Smooth muscle cell (in vitro differentiated cells): ENCODE results near the gene ANKRD30B. TPM values are rescaled to one million over a fixed set of nuclear protein-coding genes. Genes with fewer than 3 reads are reported as not detected.

Source experiments
- DNase-seq: peaks from one replicate; lab custom pipeline; 2025; ENCODE audit not compliant: unreplicated experiment; lab: John Stamatoyannopoulos, UW
- H2AFZ ChIP-seq: fragments of 200-600 bp; sonication (generic); 2 replicates; pipeline ENCODE4 v1.6.0; 2016; ENCODE audit warnings: antibody characterized with exemption, low read depth, mild to moderate bottlenecking
- H3F3A ChIP-seq: fragments of 200-600 bp; sonication (generic); 2 replicates; pipeline ENCODE4 v1.6.0; 2017; ENCODE audit warnings: antibody characterized with exemption, low read depth
- H3K27ac ChIP-seq: fragments of 200-600 bp; sonication (generic); 2 replicates; pipeline ENCODE4 v1.5.1; 2016; ENCODE audit warnings: low read depth, mild to moderate bottlenecking
- H3K27me3 ChIP-seq: fragments of 200-600 bp; sonication (generic); 2 replicates; pipeline ENCODE4 v1.6.1; 2016; ENCODE audit warnings: low read depth, mild to moderate bottlenecking
- H3K36me3 ChIP-seq: fragments of 200-600 bp; sonication (generic); 2 replicates; pipeline ENCODE4 v1.5.1; 2016; ENCODE audit warnings: low read depth
- H3K4me1 ChIP-seq: fragments of 200-600 bp; sonication (generic); 2 replicates; pipeline ENCODE4 v1.5.1; 2016; ENCODE audit warnings: low read depth
- H3K4me2 ChIP-seq: fragments of 200-600 bp; sonication (generic); 2 replicates; pipeline ENCODE4 v1.6.0; 2016; ENCODE audit warnings: mild to moderate bottlenecking
- H3K4me3 ChIP-seq: fragments of 200-600 bp; sonication (generic); 2 replicates; pipeline ENCODE4 v1.5.1; 2016; ENCODE audit warnings: mild to moderate bottlenecking
- H3K79me2 ChIP-seq: fragments of 200-600 bp; sonication (generic); 2 replicates; pipeline ENCODE4 v1.6.0; 2016; ENCODE audit warnings: low read depth, mild to moderate bottlenecking
- H3K9ac ChIP-seq: fragments of 200-600 bp; sonication (generic); 2 replicates; pipeline ENCODE4 v1.6.0; 2016; ENCODE audit warnings: low read depth
- H3K9me3 ChIP-seq: fragments of 200-600 bp; sonication (generic); replicated peaks from 2 replicates; pipeline ENCODE4 v1.5.1; 2016; ENCODE audit warnings: low read depth
- H4K20me1 ChIP-seq: fragments of 200-600 bp; sonication (generic); 2 replicates; pipeline ENCODE4 v1.6.0; 2016; ENCODE audit warnings: low read depth
- CTCF ChIP-seq: fragments of 200-600 bp; sonication (generic); IDR thresholded peaks from 2 replicates; pipeline ENCODE4 v1.5.1; 2017; ENCODE audit warnings: borderline replicate concordance, mild to moderate bottlenecking, antibody characterized with exemption; ENCODE audit not compliant: insufficient read depth, poor library complexity, severe bottlenecking
- WGBS: methylation state at CpG from one replicate; pipeline ENCODE4 v1.1.7; 2016; ENCODE audit warnings: low lambda C conversion rate; 5-methylcytosine and 5-hydroxymethylcytosine counted together
- polyA plus RNA-seq: library from polyadenylated mRNA; unstranded; fragments of >200 nt; fragmentation: Nextera tagmentation; extraction: Ambion mirVana; gene quantifications from 2 replicates; pipeline ENCODE4 v1.2.1, GENCODE V29; 2016
- total RNA-seq: library from RNA; depleted of rRNA; stranded (reverse); fragments of >200 nt; gene quantifications from 2 replicates; pipeline ENCODE4 v1.2.3, GENCODE V29; 2014

ANKRD30B gene
- total and polyA plus RNA-seq, 2 experiments from 2014 or later: not detected

GRCh38 chr18:14768241-14768640 is 20.3 kb downstream of the ANKRD30B start:
- Histone ChIP-seq H3K9me3 (no peaks in the 10 kb centered on the region), H3K4me1 (no peaks in the 10 kb centered on the region), H3K4me2 (no peak overlapping the region), H3K27ac (no peak overlapping the region), H3K27me3 (no peaks in the 10 kb centered on the region), H4K20me1 (no peaks in the 10 kb centered on the region), H3K9ac (no peak overlapping the region), H3K36me3 (no peaks in the 10 kb centered on the region), H3F3A (no peaks in the 10 kb centered on the region), H3K4me3 (no peak overlapping the region), H2AFZ (no peak overlapping the region), H3K79me2 (no peaks in the 10 kb centered on the region)
- no peak for DNase-seq
- WGBS: 22% methylated on average over 1 of the region's 1 CpG
- TF ChIP-seq CTCF: no peak

GRCh38 chr18:14769381-14769780 is 21.4 kb downstream of the ANKRD30B start:
- no peak for TF ChIP-seq CTCF
- whole genome bisulfite sequencing: 74% methylated on average over 2 of the region's 2 CpGs

GRCh38 chr18:14776801-14777200 is 28.8 kb downstream of the ANKRD30B start:
- H4K20me1 ChIP-seq: no peaks in the 10 kb centered on the region
- no peak overlapping the region for H3K9ac ChIP-seq
- H3K4me1 ChIP-seq: no peaks in the 10 kb centered on the region
- DNase-seq: no peak
- H3K79me2 ChIP-seq: no peaks in the 10 kb centered on the region
- no peak for TF ChIP-seq CTCF
- H3K27me3 ChIP-seq: no peaks in the 10 kb centered on the region
- H3K9me3 ChIP-seq: no peaks in the 10 kb centered on the region
- no peak overlapping the region for H2AFZ ChIP-seq
- H3F3A ChIP-seq: no peaks in the 10 kb centered on the region
- H3K27ac ChIP-seq: no peak overlapping the region
- H3K36me3 ChIP-seq: no peaks in the 10 kb centered on the region
- H3K4me2 ChIP-seq: no peak overlapping the region
- WGBS: 68% methylated on average over 2 of the region's 2 CpGs
- no peak overlapping the region for H3K4me3 ChIP-seq

More at GRCh38 chr18:14769381-14769780, 21.4 kb downstream of the ANKRD30B start:
- Histone ChIP-seq H3K4me1 (no peaks in the 10 kb centered on the region), H4K20me1 (no peaks in the 10 kb centered on the region), H3K79me2 (no peaks in the 10 kb centered on the region), H3K9me3 (no peaks in the 10 kb centered on the region), H3K9ac (no peak overlapping the region), H3K27ac (no peak overlapping the region), H3K27me3 (no peaks in the 10 kb centered on the region), H3K36me3 (no peaks in the 10 kb centered on the region), H3K4me3 (no peak overlapping the region), H3F3A (no peaks in the 10 kb centered on the region), H3K4me2 (no peak overlapping the region), H2AFZ (no peak overlapping the region)
- DNase-seq: no peak

GRCh38 chr18:14781671-14782070 is 33.7 kb downstream of the ANKRD30B start:
- H3K4me1 ChIP-seq: no peaks in the 10 kb centered on the region
- H3K4me3 ChIP-seq: no peak overlapping the region
- 81% methylated on average over 3 of the region's 3 CpGs for WGBS
- no peaks in the 10 kb centered on the region for H3F3A ChIP-seq
- no peaks in the 10 kb centered on the region for H3K9me3 ChIP-seq
- no peak for DNase-seq
- no peak for TF ChIP-seq CTCF
- no peak overlapping the region for H3K9ac ChIP-seq
- H3K36me3 ChIP-seq: no peaks in the 10 kb centered on the region
- no peaks in the 10 kb centered on the region for H4K20me1 ChIP-seq
- H3K27ac ChIP-seq: no peak overlapping the region
- no peaks in the 10 kb centered on the region for H3K27me3 ChIP-seq
- H3K79me2 ChIP-seq: no peaks in the 10 kb centered on the region
- no peak overlapping the region for H2AFZ ChIP-seq
- H3K4me2 ChIP-seq: no peak overlapping the region
